Measurements from ENCODE around the gene PKNOX2.

Gene PKNOX2

GRCh38 chr11:125168918-125169456 is 4.4 kb downstream of the PKNOX2 start:
- TF ChIP-seq JUND (IDR thresholded peaks at IDR 0.05; ENCODE audit: low read depth) = no peak
- in situ Hi-C loops (cut with HindIII; ENCODE audit: low pct_unique_long_range_greater_than_20kb, low sequenced_read_pairs) = no loop called here
- DNase-seq (ENCODE audit: low read depth in 1 of 2, low spot score in 1 of 2) = no peak

- no peak for TF ChIP-seq JUND (IDR thresholded peaks at IDR 0.05; ENCODE audit: low read depth)
- DNase-seq (ENCODE audit: low read depth in 1 of 2, low spot score in 1 of 2) = no peak
- in situ Hi-C loops (cut with HindIII; ENCODE audit: low pct_unique_long_range_greater_than_20kb, low sequenced_read_pairs) = no loop called here
Observed at GRCh38 chr11:125170001-125170509, 5.5 kb downstream of the PKNOX2 start.

DNA sequence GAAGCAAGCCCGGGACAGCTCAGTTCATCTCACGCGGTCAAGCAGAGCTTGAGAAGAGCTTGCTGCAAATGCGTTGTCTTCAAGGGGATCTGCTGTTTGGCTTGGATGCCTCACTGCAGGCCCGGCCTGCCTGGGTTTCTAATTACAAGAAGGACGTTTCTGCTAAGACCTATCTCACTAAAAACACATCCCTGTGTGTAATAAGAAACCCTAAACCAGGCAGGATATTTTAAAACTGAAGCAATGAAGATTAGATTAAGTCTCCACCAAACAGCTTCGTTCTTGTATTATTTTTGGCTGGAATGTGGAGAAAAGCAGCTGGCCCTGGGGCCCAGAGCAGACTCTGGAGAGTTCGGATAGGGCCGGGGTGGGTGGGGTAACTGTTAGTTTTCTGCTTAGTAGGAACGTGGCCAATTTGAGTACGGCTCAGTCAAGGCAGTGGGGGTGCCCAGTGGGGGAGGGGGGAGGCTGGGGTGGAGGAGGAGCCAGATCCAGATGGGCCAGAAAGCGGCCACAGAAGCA is 6.0 kb downstream of the PKNOX2 start:
- TF ChIP-seq JUND (IDR thresholded peaks at IDR 0.05; ENCODE audit: low read depth) = no peak
- DNase-seq (ENCODE audit: low read depth in 1 of 2, low spot score in 1 of 2) = no peak
- in situ Hi-C loops (cut with HindIII; ENCODE audit: low pct_unique_long_range_greater_than_20kb, low sequenced_read_pairs) = no loop called here

- in situ Hi-C loops (cut with HindIII; ENCODE audit: low pct_unique_long_range_greater_than_20kb, low sequenced_read_pairs) = no loop called here
- no peak for DNase-seq (ENCODE audit: low read depth in 1 of 2, low spot score in 1 of 2)
- TF ChIP-seq JUND (IDR thresholded peaks at IDR 0.05; ENCODE audit: low read depth) = no peak
Observed at GRCh38 chr11:125171974-125172373, 7.4 kb downstream of the PKNOX2 start.

- DNase-seq (ENCODE audit: low read depth in 1 of 2, low spot score in 1 of 2) = no peak
- TF ChIP-seq JUND (IDR thresholded peaks at IDR 0.05; ENCODE audit: low read depth) = no peak
- in situ Hi-C loops (cut with HindIII; ENCODE audit: low pct_unique_long_range_greater_than_20kb, low sequenced_read_pairs) = no loop called here
Observed at GRCh38 chr11:125173027-125173426, 8.5 kb downstream of the PKNOX2 start.

GRCh38 chr11:125173556-125173955 is 9.0 kb downstream of the PKNOX2 start:
- TF ChIP-seq JUND (IDR thresholded peaks at IDR 0.05; ENCODE audit: low read depth) = no peak
- no peak for DNase-seq (ENCODE audit: low read depth in 1 of 2, low spot score in 1 of 2)
- in situ Hi-C loops (cut with HindIII; ENCODE audit: low pct_unique_long_range_greater_than_20kb, low sequenced_read_pairs) = no loop called here

GRCh38 chr11:125174057-125174456 is 9.5 kb downstream of the PKNOX2 start:
- in situ Hi-C loops (cut with HindIII; ENCODE audit: low pct_unique_long_range_greater_than_20kb, low sequenced_read_pairs) = no loop called here
- no peak for DNase-seq (ENCODE audit: low read depth in 1 of 2, low spot score in 1 of 2)
- TF ChIP-seq JUND (IDR thresholded peaks at IDR 0.05; ENCODE audit: low read depth) = no peak

GRCh38 chr11:125174686-125175085 is 10.1 kb downstream of the PKNOX2 start:
- no peak for DNase-seq (ENCODE audit: low read depth in 1 of 2, low spot score in 1 of 2)
- in situ Hi-C loops (cut with HindIII; ENCODE audit: low pct_unique_long_range_greater_than_20kb, low sequenced_read_pairs) = no loop called here
- TF ChIP-seq JUND (IDR thresholded peaks at IDR 0.05; ENCODE audit: low read depth) = no peak

DNA sequence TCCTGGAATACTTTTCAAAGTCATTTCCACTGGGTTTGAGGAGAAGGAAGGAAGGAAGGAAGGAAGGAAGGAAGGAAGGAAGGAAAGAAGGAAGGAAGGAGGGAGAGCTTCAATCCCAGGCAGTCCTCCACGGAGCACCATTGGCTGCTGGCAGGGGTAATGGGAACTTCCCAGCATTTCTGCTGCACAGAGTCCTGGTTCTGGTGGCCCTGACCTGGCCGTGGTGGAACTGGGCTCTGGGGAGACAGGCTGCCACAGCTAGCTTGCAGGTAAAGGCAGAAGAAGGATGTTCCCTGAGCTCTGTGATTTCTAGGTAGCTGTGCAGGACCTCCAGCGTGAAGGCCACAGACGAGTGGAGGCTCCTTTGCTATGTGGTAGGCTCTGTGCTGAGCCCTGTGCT is 10.6 kb downstream of the PKNOX2 start:
- no peak for TF ChIP-seq JUND (IDR thresholded peaks at IDR 0.05; ENCODE audit: low read depth)
- in situ Hi-C loops (cut with HindIII; ENCODE audit: low pct_unique_long_range_greater_than_20kb, low sequenced_read_pairs) = no loop called here
- no peak for DNase-seq (ENCODE audit: low read depth in 1 of 2, low spot score in 1 of 2)

DNA sequence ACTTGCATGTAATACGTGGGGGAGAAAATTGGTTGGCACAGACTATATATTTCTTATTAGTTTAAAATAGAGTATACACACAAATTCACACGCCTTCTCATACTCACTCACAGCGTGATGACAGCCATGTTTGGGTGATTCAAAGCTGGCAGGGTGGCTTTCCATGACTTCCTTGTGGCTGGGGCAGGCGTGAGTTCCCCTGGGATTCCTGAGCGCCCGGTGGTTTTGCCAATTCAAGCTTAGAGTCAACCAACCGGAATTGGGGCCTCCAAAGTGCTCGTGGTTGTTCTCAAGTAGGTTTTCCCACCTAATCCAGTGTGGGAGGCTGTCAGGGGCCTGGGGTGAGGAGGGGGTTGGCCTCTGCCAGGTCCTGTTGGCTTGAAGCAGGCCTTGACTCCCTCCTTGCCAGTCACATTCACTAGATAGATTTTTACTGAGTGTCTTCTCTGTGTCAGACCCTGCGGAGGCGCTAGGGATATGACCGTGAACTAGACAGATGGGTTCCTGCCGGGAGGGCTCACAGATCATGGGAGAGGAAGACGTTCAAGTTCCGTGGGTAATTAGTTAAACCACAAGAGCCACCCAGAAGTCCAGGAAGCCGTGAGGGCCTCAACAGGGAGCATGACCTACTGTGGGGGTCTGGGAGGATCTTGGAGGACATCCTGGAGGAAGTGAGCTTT is 11.5 kb downstream of the PKNOX2 start:
- in situ Hi-C loops (cut with HindIII; ENCODE audit: low pct_unique_long_range_greater_than_20kb, low sequenced_read_pairs) = no loop called here
- TF ChIP-seq JUND (IDR thresholded peaks at IDR 0.05; ENCODE audit: low read depth) = no peak
- no peak for DNase-seq (ENCODE audit: low read depth in 1 of 2, low spot score in 1 of 2)

- TF ChIP-seq JUND (IDR thresholded peaks at IDR 0.05; ENCODE audit: low read depth) = no peak
- DNase-seq (ENCODE audit: low read depth in 1 of 2, low spot score in 1 of 2) = no peak
- in situ Hi-C loops (cut with HindIII; ENCODE audit: low pct_unique_long_range_greater_than_20kb, low sequenced_read_pairs) = no loop called here
Observed at GRCh38 chr11:125176866-125177265, 12.3 kb downstream of the PKNOX2 start.

DNA sequence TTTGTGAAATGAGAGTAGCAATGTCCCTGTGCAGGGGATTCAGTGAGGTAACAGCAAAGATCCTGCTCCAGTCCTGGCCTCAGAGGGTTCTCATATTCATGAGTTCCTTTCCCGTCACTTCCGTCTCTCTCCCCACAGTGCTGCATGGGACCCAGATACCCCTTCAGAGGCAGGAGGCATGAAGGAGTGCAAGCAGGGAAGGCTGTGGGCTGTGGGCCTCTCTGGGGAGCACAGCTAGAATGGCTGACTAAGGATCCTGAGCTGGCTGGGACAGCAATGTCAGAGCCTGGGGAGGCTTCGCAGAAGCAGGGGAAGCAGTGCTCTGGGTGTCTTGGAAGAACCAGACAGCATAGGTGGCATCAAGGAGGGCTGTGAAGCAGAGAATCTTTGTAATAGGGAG is 13.0 kb downstream of the PKNOX2 start:
- DNase-seq (ENCODE audit: low read depth in 1 of 2, low spot score in 1 of 2) = no peak
- in situ Hi-C loops (cut with HindIII; ENCODE audit: low pct_unique_long_range_greater_than_20kb, low sequenced_read_pairs) = no loop called here
- no peak for TF ChIP-seq JUND (IDR thresholded peaks at IDR 0.05; ENCODE audit: low read depth)

DNA sequence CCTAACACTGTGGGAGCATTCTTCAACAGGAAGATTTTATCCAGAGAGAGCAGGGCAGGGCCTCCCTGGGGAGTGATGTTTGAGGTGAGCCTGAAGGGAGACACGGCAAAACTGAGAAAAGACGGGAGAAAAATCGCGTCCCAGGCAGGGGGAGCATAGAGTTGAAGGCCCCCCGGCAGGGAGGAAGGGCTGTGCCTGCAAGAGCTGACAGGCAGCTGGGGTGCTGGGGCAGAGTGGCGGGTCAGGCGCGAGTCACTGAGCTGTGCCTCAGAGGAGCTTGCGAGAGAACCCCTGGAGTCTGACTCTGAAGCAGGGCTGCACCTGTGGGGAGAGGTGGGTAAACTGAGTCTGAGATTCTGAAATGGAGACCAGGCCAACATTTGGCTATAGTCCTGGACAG is 14.8 kb downstream of the PKNOX2 start:
- TF ChIP-seq JUND (IDR thresholded peaks at IDR 0.05; ENCODE audit: low read depth) = no peak
- DNase-seq (ENCODE audit: low read depth in 1 of 2, low spot score in 1 of 2) = no peak
- in situ Hi-C loops (cut with HindIII; ENCODE audit: low pct_unique_long_range_greater_than_20kb, low sequenced_read_pairs) = no loop called here
